ENCODE measurements around the gene KIF18B.

Gene KIF18B

GRCh38 chr17:44935116-44935515, 12.5 kb downstream of the KIF18B start:
- H3K4me3 ChIP-seq (replicated peaks in 1 of 2; ENCODE audit: low read depth in 2 of 2, low read length in 2 of 2) = no peak overlapping the region
- no peak for DNase-seq (ENCODE audit: low read depth in 2 of 2)
- TF ChIP-seq CTCF (IDR thresholded peaks at IDR 0.05; ENCODE audit: low read depth, low read length) = no peak

- no peak overlapping the region for H3K4me3 ChIP-seq (replicated peaks in 1 of 2; ENCODE audit: low read depth in 2 of 2, low read length in 2 of 2)
- no peak for DNase-seq (ENCODE audit: low read depth in 2 of 2)
- no peak for TF ChIP-seq CTCF (IDR thresholded peaks at IDR 0.05; ENCODE audit: low read depth, low read length)
These were observed 12.8 kb downstream of the KIF18B start for GRCh38 chr17:44934745-44935105.

GRCh38 chr17:44933824-44934744, 13.5 kb downstream of the KIF18B start:
- no peak for DNase-seq (ENCODE audit: low read depth in 2 of 2)
- no peak for TF ChIP-seq CTCF (IDR thresholded peaks at IDR 0.05; ENCODE audit: low read depth, low read length)
- H3K4me3 ChIP-seq (replicated peaks in 1 of 2; ENCODE audit: low read depth in 2 of 2, low read length in 2 of 2) = no peak overlapping the region

GRCh38 chr17:44932787-44933097, 14.8 kb downstream of the KIF18B start:
- TF ChIP-seq CTCF (IDR thresholded peaks at IDR 0.05; ENCODE audit: low read depth, low read length) = no peak
- no peak overlapping the region for H3K4me3 ChIP-seq (replicated peaks in 1 of 2; ENCODE audit: low read depth in 2 of 2, low read length in 2 of 2)
- no peak for DNase-seq (ENCODE audit: low read depth in 2 of 2)

- TF ChIP-seq CTCF (IDR thresholded peaks at IDR 0.05; ENCODE audit: low read depth, low read length) = no peak
- no peak for DNase-seq (ENCODE audit: low read depth in 2 of 2)
- H3K4me3 ChIP-seq (replicated peaks in 1 of 2; ENCODE audit: low read depth in 2 of 2, low read length in 2 of 2) = no peak overlapping the region
These were observed 15.3 kb downstream of the KIF18B start for GRCh38 chr17:44932096-44932786.

GRCh38 chr17:44931376-44931775, 16.2 kb downstream of the KIF18B start:
- no peak for DNase-seq (ENCODE audit: low read depth in 2 of 2)
- no peak for TF ChIP-seq CTCF (IDR thresholded peaks at IDR 0.05; ENCODE audit: low read depth, low read length)
- H3K4me3 ChIP-seq (replicated peaks in 1 of 2; ENCODE audit: low read depth in 2 of 2, low read length in 2 of 2) = no peak overlapping the region
